VCaP (cell line): ENCODE data around the gene DLK1.

ENCODE experiments used
- H3K27ac ChIP-seq: fragments of 450-650 bp; 2 replicates; pipeline ENCODE4 v1.5.1; 2017
- CTCF ChIP-seq: fragments of 450-650 bp; conservative IDR thresholded peaks from 2 replicates; pipeline ENCODE4 v1.5.1; 2017; ENCODE audit warnings: mild to moderate bottlenecking, moderate library complexity

Gene DLK1

DNA sequence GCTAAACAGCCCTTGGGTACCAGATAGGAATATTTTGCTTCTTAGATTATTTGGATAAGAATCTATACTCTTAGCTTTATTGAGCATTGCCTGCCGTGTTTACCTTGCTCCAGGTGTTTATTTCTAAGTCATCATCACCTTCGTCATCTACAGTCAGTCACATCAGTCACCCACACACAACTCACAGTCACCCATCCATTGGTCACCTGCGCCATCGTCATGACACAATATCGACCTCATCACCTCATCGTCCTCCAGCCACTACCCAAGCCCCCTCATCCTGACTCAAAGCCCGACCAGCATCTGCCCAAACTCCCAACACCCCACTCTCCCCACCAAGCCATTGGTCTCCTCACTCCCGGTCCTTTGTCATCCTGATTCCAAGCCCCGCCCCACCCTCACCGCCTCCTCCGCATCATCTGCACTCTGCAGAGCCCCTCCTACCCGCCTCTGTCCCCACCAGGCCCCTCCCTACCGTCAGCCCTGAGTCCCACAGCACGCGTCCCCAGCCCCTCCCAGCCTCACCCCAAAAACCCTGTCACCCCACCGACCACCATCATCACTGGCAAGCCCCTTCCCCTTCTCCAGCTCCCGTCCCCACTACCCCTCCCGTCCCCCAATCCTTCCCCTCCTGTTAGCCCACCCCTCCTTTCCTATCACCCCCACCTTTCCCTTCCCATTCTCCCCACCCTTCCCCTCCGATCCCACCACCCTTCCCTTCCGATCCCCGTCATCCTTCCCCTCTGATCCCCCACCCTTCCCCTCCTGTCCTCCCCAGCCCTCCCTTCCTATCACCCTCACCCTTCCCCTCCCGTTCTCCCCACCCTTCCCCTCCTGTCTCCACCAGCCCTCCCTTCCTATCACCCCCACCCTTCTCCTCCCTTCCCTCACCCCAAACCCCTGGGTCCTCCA, 9.8 kb downstream of the DLK1 start:
- TF ChIP-seq CTCF, result no peak

DNA sequence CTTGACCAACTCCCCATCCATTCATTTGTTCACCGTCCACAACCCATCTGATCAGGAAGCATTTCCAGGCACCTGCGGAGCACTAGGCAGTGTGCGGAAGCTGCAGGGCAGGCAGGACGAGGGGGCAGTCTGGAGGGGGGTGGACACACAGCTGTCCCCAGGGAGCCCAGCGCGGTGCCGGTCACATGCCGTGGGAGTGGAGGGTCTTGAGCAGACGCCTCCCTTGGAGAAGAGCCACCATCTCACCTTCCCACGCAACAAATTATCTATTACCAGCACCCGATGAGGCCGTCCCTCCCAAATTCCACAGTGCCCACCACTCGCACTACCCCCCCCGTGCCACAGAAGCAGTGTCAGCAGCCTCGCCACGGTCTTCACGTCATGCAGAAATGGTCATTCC, 10.8 kb downstream of the DLK1 start:
- H3K27ac ChIP-seq, result no peak overlapping the region
- TF ChIP-seq CTCF, result no peak

More for the DNA sequence above, 9.8 kb downstream of the DLK1 start:
- no peak overlapping the region for H3K27ac ChIP-seq

DNA sequence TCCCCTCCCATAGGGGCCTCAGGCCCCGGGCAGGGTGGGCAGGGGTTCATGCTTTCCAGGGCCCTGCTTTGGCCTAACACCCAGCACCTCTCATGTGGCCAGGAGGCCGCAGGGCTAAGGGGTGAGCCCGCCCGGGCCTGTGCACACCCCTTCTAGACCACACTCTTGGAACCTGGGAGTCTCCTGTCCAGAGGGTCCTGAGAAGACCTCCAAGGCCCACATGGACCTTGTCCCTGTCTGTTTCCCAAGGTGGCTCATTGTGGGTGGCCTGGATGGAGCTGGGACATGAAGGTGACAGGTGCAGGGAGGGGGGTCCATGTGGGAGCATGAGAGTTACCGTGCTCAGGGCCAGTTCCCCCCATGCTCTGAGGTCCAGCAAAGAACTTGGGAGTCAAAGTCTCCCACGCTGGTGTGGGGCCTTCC, 11.6 kb downstream of the DLK1 start:
- TF ChIP-seq CTCF, result no peak
- H3K27ac ChIP-seq, result no peak overlapping the region

DNA sequence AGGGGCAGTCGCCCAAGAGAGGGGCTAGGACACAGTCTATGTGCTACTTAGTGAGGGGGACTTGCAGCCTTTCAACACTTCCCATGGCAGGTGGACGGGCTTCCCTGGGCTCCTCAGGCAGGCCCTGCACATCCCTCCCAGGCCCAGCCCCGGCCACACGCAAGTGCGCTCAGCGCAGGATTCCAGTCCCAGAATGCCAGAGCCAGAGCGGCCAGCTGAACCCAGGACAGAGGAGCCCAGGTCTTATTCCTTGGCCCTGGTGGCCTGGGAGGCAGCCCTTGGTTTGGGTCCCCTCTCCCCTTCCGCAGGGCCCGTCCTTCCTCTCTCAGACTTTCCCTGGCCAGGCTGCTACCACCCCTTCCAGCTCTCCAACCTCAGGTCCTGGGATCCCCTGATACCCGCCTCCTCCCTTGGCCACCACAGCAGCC, 12.0 kb downstream of the DLK1 start:
- no peak for TF ChIP-seq CTCF
- no peak overlapping the region for H3K27ac ChIP-seq

GRCh38 chr14:100739306-100739705, 12.6 kb downstream of the DLK1 start:
- no peak overlapping the region for H3K27ac ChIP-seq
- TF ChIP-seq CTCF, result no peak

DNA sequence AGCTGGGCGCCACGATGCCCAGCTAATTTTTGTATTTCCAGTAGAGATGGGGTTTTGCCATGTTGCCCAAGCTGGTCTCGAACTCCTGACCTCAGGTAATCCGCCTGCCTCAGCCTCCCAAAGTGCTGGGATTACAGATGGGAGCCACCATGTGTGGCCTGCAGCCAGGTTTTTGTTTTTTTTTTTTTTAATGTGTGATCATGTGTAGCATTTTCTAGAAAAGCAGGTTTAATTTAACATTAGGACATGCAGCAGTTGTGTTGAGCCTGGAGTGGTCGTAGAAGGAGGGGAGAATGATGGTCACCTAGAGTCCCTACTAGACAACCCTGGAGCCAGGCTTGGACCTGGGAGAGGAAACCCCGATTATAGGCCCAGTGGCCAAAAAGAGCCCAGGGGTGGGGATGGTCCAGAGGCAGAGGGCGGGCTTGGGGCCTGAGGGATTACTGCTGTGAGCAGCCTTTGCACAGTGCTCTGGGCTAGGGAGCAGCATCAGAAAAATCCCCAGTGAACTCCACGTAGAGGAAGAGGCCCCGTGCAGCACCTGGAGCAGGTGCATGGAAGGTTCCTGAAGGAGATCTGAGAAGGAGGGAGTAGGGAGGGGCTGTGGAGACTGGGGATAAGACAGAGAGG, 13.6 kb downstream of the DLK1 start:
- no peak overlapping the region for H3K27ac ChIP-seq
- no peak for TF ChIP-seq CTCF

- no peak for TF ChIP-seq CTCF
- no peak overlapping the region for H3K27ac ChIP-seq
Measured at GRCh38 chr14:100740929-100741328, 14.2 kb downstream of the DLK1 start.
